Activated T-cell treated with anti-CD3 and anti-CD28 coated beads for 48 hours (primary cell): ENCODE data around the gene SGCA.

Source experiments
- DNase-seq: peaks from one replicate; pipeline ENCODE4 v3.0.0-alpha.2; 2020; ENCODE audit warnings: low read depth

Gene SGCA

DNA sequence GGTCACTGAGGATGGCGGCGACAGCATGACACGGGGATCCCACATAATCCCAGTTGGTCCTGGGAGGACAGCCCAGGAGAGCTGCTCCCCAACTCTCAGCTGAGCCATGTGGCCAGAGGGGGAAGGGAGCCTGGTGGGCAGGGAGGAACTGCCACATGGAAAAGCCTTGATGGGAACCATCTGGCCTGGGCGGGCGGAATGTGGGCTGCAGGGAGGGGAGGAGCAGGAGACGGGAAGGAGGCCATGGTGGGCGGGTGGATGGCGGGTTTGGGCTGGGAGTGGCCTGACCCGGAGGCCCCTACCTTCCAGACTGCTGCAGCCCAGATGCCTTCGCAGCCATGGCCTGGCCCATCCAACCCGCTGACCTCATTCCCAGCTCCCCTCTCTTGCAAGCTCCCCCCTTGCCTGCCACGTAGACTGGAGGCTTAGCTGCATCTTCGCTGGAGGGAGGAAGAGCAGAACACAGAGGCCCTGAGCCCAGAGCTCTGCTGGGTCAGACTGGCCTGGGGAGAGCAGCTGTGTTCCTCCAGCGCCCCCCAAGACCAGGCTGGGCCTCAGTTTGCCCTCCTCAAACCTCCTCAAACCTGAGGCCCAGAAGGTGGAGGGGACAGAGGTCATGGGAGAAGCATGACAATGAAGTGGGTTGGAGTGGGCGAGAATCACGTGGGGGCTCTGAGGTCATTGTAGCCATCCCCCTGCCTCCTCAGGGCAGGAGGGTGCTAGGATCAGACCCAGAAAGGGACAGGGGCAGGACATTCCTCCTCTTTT, 43.9 kb downstream of the SGCA start:
- DNase-seq, result no peak

DNA sequence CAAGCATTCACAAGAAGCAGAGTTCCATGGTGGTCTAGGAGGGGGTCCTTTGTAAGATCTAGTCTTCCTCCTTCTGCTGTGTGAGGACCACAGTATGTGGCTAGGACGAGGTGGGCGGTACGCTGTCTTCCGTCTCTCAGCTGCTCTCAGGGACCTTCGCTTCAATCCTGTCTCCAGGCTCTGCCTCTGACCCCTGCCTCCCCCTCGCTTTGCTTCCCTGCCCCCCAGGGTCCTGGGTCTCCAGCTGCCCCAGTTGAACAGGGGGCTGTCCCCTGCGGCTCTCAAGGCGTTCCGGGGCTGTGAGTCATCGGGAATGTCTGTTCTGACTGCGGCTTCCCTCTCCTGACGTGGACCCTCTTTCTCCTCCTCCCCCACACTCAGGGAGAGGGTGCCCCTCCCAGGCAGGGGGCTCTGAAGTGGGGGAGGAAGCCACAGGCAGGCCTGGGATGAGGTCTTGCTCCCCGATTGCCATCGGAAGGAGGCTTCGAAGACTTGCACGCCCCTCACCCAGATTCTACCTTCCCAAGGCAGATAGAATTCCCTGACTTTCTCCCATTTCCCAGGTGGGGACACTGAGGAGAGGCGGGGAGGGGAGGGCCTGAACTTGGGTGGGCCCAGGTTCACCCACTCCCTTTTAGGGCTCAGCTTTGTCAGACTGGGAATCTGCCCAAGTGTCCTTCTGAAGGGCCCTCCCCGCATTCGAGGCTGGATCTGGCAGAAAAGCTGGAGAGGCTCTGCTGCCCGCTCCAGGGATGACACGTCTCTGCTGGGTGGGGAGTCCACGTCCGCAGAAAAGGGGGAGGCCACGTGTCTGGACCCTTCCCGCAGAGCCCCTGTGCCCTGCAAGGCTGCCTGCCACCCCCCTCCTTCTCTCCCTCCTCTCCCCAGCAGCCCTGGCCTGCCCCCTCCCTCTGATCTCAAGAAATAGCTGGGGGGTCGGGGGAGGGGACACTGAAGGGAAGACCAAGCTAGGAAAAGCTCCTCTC, 44.7 kb downstream of the SGCA start:
- no peak for DNase-seq

GRCh38 chr17:50211249-50212120, 45.7 kb downstream of the SGCA start:
- no peak for DNase-seq

DNA sequence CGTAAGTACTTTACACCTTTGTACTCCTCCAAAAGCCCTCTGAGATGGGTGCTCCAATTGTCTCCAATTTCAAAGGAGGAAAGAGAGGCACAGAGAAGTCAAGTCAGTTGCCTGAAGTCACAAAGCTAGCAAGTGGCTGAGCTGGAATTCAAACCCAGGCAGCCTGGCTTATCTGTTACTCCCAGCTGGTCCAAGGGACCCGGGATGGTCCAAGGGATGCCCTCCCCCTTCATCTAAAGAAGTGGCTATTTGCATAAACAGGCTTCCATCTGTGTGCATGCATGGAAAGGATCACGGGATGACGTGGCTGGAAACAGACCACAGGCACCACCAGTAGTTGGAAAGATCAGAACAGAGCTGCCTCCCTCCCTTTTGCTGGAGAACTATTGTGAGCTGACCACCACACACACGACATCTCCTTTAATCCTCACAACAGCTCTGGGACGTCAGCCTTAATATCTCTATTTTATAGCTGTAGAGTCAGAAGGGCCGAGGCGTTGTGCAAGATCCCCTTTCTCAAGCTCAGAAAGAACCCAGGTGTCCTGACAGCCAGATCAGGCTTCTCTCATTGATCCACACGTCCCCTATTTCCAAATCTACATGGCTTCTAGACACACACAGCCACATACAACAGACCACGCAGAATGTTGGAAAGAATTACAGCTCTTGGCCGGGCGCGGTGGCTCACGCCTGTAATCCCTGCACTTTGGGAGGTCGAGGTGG, 46.5 kb downstream of the SGCA start:
- no peak for DNase-seq

- DNase-seq, result peak; percentile 16
Observed at GRCh38 chr17:50213026-50214022, 47.5 kb downstream of the SGCA start.

- DNase-seq, result no peak
Observed at GRCh38 chr17:50214976-50215760, 49.4 kb downstream of the SGCA start.

DNA sequence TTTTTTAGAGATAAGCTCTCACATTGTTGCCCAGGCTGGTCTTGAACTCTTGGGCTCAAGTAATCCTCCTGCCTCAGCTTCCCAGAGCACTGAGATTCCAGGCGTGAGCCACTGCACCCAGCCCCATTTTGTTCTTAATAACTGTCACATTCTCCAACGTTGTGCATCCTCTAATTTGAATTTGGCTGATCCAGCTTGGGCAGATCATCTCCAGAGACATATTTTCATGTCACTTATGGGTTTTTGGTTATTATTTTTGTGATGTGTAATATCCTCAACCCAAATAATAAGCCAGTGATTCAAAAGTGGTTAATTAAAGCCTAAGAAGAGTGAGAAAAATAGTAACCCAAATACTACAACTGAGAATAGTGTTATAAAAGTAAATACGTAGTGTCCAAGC, 51.8 kb downstream of the SGCA start:
- no peak for DNase-seq

GRCh38 chr17:50218071-50218759, 52.4 kb downstream of the SGCA start:
- no peak for DNase-seq

DNA sequence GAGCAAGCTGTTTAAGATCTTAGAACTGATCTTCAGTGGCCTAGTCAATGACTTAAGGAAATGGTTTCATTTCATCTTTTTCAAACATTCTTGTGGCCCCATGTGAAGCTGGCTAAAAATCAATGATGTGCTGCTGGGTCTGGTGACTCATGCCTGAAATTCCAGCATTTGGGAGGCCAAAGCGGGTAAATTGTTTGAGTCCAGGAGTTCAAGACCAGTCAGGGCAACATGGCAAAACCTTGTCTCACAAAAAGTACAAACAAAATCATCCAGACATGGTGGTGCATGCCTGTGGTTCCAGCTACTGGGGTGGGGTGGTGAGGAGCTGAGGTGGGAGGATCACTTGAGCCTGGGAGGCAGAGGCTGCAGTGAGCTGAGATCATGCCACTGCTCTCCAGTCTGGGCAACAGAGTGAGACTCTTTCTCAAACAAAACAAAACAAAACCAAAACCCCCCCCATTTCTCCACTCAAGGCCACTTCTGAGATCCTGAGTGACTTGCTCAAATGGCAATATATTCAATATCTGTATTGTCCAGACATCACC, 53.0 kb downstream of the SGCA start:
- no peak for DNase-seq

DNA sequence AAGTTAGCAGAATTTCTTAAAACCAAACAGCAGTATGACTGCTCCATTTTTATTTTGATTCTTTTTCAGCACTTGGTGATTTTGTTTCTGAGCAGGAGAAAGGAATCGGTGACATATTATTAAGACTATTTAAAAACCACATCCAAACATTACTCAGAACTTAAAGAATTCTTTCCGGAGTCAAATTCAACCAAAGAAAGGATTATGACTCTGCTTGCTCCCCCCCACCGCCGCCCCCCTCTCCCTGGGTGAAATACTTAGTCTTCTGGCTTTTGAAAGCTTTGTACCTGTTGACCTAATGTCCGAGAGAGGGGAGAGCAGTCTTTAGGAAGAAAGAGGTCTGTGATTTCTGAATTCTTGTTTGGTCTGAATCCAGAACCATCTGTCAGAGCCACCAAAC, 53.5 kb downstream of the SGCA start:
- DNase-seq, result no peak

- DNase-seq, result no peak
Observed at GRCh38 chr17:50219939-50220465, 54.2 kb downstream of the SGCA start.

- no peak for DNase-seq
Observed at GRCh38 chr17:50220811-50221210, 55.0 kb downstream of the SGCA start.

DNA sequence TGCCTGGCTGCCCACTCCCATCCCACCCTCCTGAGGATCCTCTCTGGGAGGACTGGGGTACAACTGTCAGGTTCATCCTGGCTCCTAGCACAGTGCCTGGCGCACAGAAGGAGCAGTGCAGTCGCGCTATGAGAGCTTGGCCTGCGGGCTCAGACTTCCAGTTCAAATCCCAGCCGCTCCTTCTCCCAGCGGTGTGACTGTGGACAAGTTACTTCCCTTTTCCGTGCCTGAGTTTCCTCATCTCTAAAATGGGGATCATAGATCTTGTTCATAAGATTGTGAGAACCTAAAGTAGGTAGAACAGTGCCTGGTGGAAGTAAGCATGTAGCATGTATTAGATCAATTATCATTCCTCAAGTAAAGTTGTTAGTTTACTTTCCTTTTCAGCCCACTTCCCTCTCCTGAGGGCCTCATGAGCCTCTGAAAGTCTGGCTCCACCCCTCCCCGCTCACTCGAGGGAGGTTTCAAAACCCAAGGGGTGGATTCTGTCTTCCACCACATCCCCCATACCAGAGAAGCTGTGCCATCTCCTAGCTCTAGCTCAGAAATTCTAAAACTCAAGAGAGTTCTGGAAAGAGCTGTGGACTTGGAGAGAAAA, 55.6 kb downstream of the SGCA start:
- no peak for DNase-seq

GRCh38 chr17:50221864-50222545, 56.2 kb downstream of the SGCA start:
- no peak for DNase-seq

GRCh38 chr17:50222922-50223321, 57.1 kb downstream of the SGCA start:
- no peak for DNase-seq
